Upper lobe of left lung (tissue), 6 donors: ENCODE results near the gene HOXB4. TPM values are rescaled to one million over a fixed set of nuclear protein-coding genes. Genes with fewer than 3 reads are reported as not detected.

Experiments
- ATAC-seq, 2 donors: fragments of 200-7000 bp; cut with Tn5 transposase; one replicate each; pipeline ENCODE4 v1.9.1; 2022; ENCODE audit warnings: mild to moderate bottlenecking in 2 of 2, moderate library complexity in 2 of 2; ENCODE audit not compliant: low FRiP score in 2 of 2
- DNase-seq, 2 donors: peaks; one replicate each; pipeline ENCODE4 v3.0.0-alpha.2; 2019 to 2020
- H3K27ac ChIP-seq, 4 donors: fragments of 200-600 bp; sonication (generic); one replicate each; pipeline ENCODE4 v1.5.1; 2016 to 2019
- H3K27me3 ChIP-seq, 4 donors: fragments of 200-600 bp; sonication (generic); one replicate each; pipeline ENCODE4 v1.5.1; 2017 to 2019
- H3K36me3 ChIP-seq, 4 donors: fragments of 200-600 bp; sonication (generic); one replicate each; pipeline ENCODE4 v1.5.1; 2016 to 2019
- H3K4me1 ChIP-seq, 4 donors: fragments of 200-600 bp; sonication (generic); one replicate each; pipeline ENCODE4 v1.5.1; 2018 to 2019
- H3K4me3 ChIP-seq, 4 donors: fragments of 200-600 bp; sonication (generic); one replicate each; pipeline ENCODE4 v1.5.1; 2017 to 2019; ENCODE audit warnings: mild to moderate bottlenecking in 2 of 4, moderate library complexity in 1 of 4
- H3K9me3 ChIP-seq, 4 donors: fragments of 200-600 bp; sonication (generic); one replicate each; pipeline ENCODE4 v1.5.1; 2018 to 2019
- CTCF ChIP-seq, 6 experiments: fragments of 450-650 bp in 4 of 6; fragments of 200-600 bp in 2 of 6; sonication (generic) in 2 of 6; IDR thresholded peaks; one replicate each; pipeline ENCODE4 v1.5.1; 2016 to 2019; ENCODE audit warnings: antibody characterized with exemption in 6 of 6
- EP300 ChIP-seq, 4 donors: sonication (generic); formaldehyde crosslinking; IDR thresholded peaks; one replicate each; pipeline ENCODE4 v1.5.1; 2017; ENCODE audit warnings: antibody characterized with exemption in 4 of 4, control low read depth in 2 of 4
- POLR2A ChIP-seq, 4 donors: fragments of 450-650 bp; IDR thresholded peaks; one replicate each; pipeline ENCODE4 v1.5.1; 2016 to 2017; ENCODE audit warnings: antibody characterized with exemption in 4 of 4, mild to moderate bottlenecking in 2 of 4
- POLR2AphosphoS5 ChIP-seq, 2 donors: sonication (generic); formaldehyde crosslinking; IDR thresholded peaks; one replicate each; pipeline ENCODE4 v1.5.1; 2017; ENCODE audit warnings: antibody characterized with exemption in 2 of 2
- WGBS, 2 donors: methylation state at CpG; one replicate each; pipeline ENCODE4 v1.1.5; 2017 to 2018; 5-methylcytosine and 5-hydroxymethylcytosine counted together
- total RNA-seq, 6 donors: library from RNA; depleted of rRNA in 4 of 6; stranded (reverse); fragments of >200 nt in 4 of 6; gene quantifications; one replicate each; pipeline versions ENCODE4 v1.1.0 to v1.2.1, GENCODE V29; 2016 to 2021
- donor health status: DM: no; HTN: no; CAD: no; lungs with moderate emphysema.
- donor health status: DM: no; HTN: yes; CAD: no; lungs with severe emphysema.

Gene HOXB4
- total RNA-seq, 6 donors from 2014 or later: 0.61 to 5.6 (median 2.0) TPM

GRCh38 chr17:48611213-48611612, 33.1 kb upstream of the HOXB4 start:
- peak in 1 of 2 donors; percentile 25 for ATAC-seq
- WGBS, 2 donors: 3% methylated on average over 20 to 22 of the region's 22 CpGs
- peak overlapping the region in 3 of 4 donors; percentile 68 to 72 (median 69) for H3K27ac ChIP-seq

GRCh38 chr17:48610282-48611211, 32.4 kb upstream of the HOXB4 start, which contains the start of gene HOXB7:
HOXB7 (minus strand) TSS chr17:48611017; CDS start chr17:48610918, 99 bp downstream.
- no peak for TF ChIP-seq CTCF (IDR thresholded peaks at IDR 0.05)
- no peak for TF ChIP-seq POLR2AphosphoS5 (IDR thresholded peaks at IDR 0.05)
- no peak for TF ChIP-seq EP300 (IDR thresholded peaks at IDR 0.05)
- no peak for TF ChIP-seq POLR2A (IDR thresholded peaks at IDR 0.05)
- Histone ChIP-seq H3K27ac (peak within 1 kb of the TSS in 3 of 4 donors; percentile 68 to 72 (median 69)), H3K4me1 (peaks cover 18 to 50% (median 38%) of the 10 kb centered on the region in 4 donors), H3K27me3 (peaks cover 4 to 84% (median 56%) of the 10 kb centered on the region in 4 donors), H3K4me3 (peak within 1 kb of the TSS; percentile 44 to 62 (median 50)), H3K36me3 (no peaks in the 10 kb centered on the region), H3K9me3 (no peaks in the 10 kb centered on the region)
- 1 to 2% methylated on average over 43 to 51 of the region's 79 CpGs for WGBS, 2 donors
- ATAC-seq (peak in 1 of 2 donors; percentile 81), DNase-seq (peak; percentile 29 to 95)

More at GRCh38 chr17:48611213-48611612, 33.1 kb upstream of the HOXB4 start:
- Histone ChIP-seq H3K4me1 (peaks cover 18 to 50% (median 38%) of the 10 kb centered on the region in 4 donors), H3K9me3 (no peaks in the 10 kb centered on the region), H3K4me3 (peak overlapping the region; percentile 44 to 62 (median 50)), H3K36me3 (no peaks in the 10 kb centered on the region), H3K27me3 (peaks cover 4 to 85% (median 55%) of the 10 kb centered on the region in 4 donors)
- no peak for DNase-seq
- TF ChIP-seq POLR2A (IDR thresholded peaks at IDR 0.05) (no peak), EP300 (IDR thresholded peaks at IDR 0.05) (no peak), CTCF (IDR thresholded peaks at IDR 0.05) (no peak), POLR2AphosphoS5 (IDR thresholded peaks at IDR 0.05) (no peak)

GRCh38 chr17:48609759-48610281, 31.7 kb upstream of the HOXB4 start:
- Histone ChIP-seq H3K27me3 (peaks cover 4 to 82% (median 56%) of the 10 kb centered on the region in 4 donors), H3K27ac (peak overlapping the region in 1 of 4 donors; percentile 69), H3K4me3 (peak overlapping the region in 3 of 4 donors; percentile 44 to 62 (median 53)), H3K36me3 (no peaks in the 10 kb centered on the region), H3K4me1 (peaks cover 18 to 50% (median 38%) of the 10 kb centered on the region in 4 donors), H3K9me3 (no peaks in the 10 kb centered on the region)
- whole genome bisulfite sequencing, 2 donors: 8 to 12% methylated on average over 12 to 14 of the region's 15 CpGs
- ATAC-seq (no peak), DNase-seq (no peak)
- TF ChIP-seq POLR2AphosphoS5 (IDR thresholded peaks at IDR 0.05) (no peak), EP300 (IDR thresholded peaks at IDR 0.05) (no peak), CTCF (IDR thresholded peaks at IDR 0.05) (no peak), POLR2A (IDR thresholded peaks at IDR 0.05) (no peak)

GRCh38 chr17:48609033-48609432, 30.9 kb upstream of the HOXB4 start:
- Histone ChIP-seq H3K9me3 (no peaks in the 10 kb centered on the region), H3K4me1 (peaks cover 14 to 42% (median 35%) of the 10 kb centered on the region in 4 donors), H3K27me3 (peaks cover 4 to 80% (median 52%) of the 10 kb centered on the region in 4 donors), H3K27ac (no peak overlapping the region), H3K4me3 (no peak overlapping the region), H3K36me3 (no peaks in the 10 kb centered on the region)
- ATAC-seq: no peak
- TF ChIP-seq POLR2AphosphoS5 (IDR thresholded peaks at IDR 0.05): no peak
- TF ChIP-seq EP300 (IDR thresholded peaks at IDR 0.05): no peak
- TF ChIP-seq CTCF (IDR thresholded peaks at IDR 0.05): no peak
- no peak for TF ChIP-seq POLR2A (IDR thresholded peaks at IDR 0.05)
- DNase-seq: no peak
